ENCODE measurements around the gene SPTAN1. TPM values are rescaled to one million over a fixed set of nuclear protein-coding genes. Genes with fewer than 3 reads are reported as not detected.

SPTAN1 gene
- polyA plus RNA-seq, 1 experiment, result 211 TPM

- no peak for DNase-seq (ENCODE audit: low read depth, low spot score)
- no peaks in the 10 kb centered on the region for H3K9me3 ChIP-seq (ENCODE audit: control insufficient read depth, insufficient read depth, low read length)
- ChIA-PET POLR2A (interaction anchor here (1.3 to 1.8 kb wide), 3 partner anchors 9 to 173 kb away, joined by 3 to 4 read pairs (median 3); no protein-coding TSS in a partner anchor), CTCF (interaction anchor here (1.0 to 1.1 kb wide), 3 partner anchors 112 to 209 kb away, joined by 3 to 4 read pairs (median 3); partner anchors contain the start of gene PKN3)
- H3K27ac ChIP-seq (ENCODE audit: low read depth, low read length), result peak overlapping the region; percentile 55
- H3K27me3 ChIP-seq (ENCODE audit: control insufficient read depth, insufficient read depth, low read length), result no peaks in the 10 kb centered on the region
- no peak overlapping the region for H3K4me3 ChIP-seq (ENCODE audit: low read depth, low read length)
- no peak for TF ChIP-seq CTCF (IDR thresholded peaks at IDR 0.05; ENCODE audit: low read depth, low read length)
These were observed 2.2 kb upstream of the SPTAN1 start for GRCh38 chr9:128550226-128550625.

DNA sequence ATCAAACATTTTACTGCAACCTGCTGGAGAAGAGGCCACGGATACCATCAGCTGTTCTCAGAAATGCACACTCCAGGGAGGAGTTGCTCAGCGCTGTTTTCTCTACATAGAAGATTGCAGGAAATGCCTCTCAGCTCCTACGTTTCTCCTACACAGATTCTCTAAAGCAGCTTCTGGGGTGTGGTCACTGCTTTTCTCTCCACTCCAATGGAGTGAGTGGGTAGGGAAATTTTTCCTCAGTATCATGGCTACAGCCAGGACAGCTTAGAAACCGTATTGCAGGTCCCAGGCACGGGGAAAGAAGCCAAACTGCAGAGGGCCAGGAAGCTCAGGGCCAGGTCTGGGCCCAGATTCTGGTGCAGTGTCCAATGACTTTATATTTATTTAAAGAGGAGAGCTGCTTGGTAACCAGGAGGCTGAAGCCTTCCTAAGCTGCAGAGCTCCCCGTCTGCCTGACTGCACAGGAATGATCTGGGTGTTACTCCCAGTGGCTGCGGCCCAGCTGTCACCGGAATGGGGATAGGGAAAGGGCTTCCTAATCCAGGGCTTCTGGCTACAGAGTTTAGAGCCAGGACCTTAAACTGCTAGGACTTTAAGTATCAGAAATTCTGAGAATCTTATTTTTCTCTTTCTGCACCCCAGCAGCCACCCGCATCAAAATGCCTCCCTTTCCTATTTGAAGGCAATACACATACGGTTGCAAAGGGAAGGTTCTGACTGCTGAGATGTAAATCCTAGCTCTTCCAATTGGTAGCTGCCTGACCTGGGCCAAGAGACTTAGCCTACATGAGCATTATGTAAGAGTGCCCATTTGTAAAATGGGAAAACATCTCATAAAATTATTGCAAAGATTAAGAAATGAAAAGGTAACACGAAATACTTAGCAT lies 1.4 kb upstream of the SPTAN1 start:
- CTCF ChIA-PET, result interaction anchor here (0.8 to 1.1 kb wide), 4 partner anchors 113 to 256 kb away, joined by 3 to 4 read pairs (median 3); partner anchors contain the start of gene PKN3
- H3K27ac ChIP-seq (ENCODE audit: low read depth, low read length), result peak overlapping the region; percentile 55
- no peak for TF ChIP-seq CTCF (IDR thresholded peaks at IDR 0.05; ENCODE audit: low read depth, low read length)
- H3K27me3 ChIP-seq (ENCODE audit: control insufficient read depth, insufficient read depth, low read length), result no peaks in the 10 kb centered on the region
- POLR2A ChIA-PET, result interaction anchor here (0.5 to 1.8 kb wide), 7 partner anchors 7 to 331 kb away, joined by 3 to 13 read pairs (median 3); no protein-coding TSS in a partner anchor
- no peaks in the 10 kb centered on the region for H3K9me3 ChIP-seq (ENCODE audit: control insufficient read depth, insufficient read depth, low read length)
- no peak for DNase-seq (ENCODE audit: low read depth, low spot score)
- peak overlapping the region; percentile 74 for H3K4me3 ChIP-seq (ENCODE audit: low read depth, low read length)

DNA sequence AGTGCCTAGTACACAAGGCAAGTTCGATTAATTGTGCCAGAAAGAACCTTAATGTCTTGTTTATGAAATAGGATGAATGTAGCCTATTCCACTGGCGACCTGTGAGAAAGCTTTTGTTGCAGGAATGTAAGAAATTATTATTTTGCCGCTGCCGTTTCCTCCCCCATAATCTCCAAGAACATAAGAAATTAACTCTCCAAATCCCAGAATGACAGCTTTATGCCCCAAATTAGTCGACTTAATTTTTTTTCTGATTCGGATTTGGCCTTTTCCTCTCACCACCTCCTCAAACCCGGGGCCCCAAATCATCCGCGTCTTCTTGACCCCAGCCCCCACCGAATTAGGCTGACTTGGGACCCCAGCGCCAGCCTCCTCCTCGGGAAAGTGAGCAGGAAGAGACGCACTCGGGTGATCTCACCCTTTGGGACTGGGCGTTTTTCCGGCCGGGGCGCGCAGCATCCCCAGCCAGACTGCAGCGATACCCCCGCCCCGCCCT lies 682 bp upstream of the SPTAN1 start:
- no peak for TF ChIP-seq CTCF (IDR thresholded peaks at IDR 0.05; ENCODE audit: low read depth, low read length)
- no peaks in the 10 kb centered on the region for H3K27me3 ChIP-seq (ENCODE audit: control insufficient read depth, insufficient read depth, low read length)
- DNase-seq (ENCODE audit: low read depth, low spot score), result no peak
- no peaks in the 10 kb centered on the region for H3K9me3 ChIP-seq (ENCODE audit: control insufficient read depth, insufficient read depth, low read length)
- peak overlapping the region; percentile 80 for H3K27ac ChIP-seq (ENCODE audit: low read depth, low read length)
- POLR2A ChIA-PET, result interaction anchor here (0.5 to 2.2 kb wide), 15 partner anchors 8 to 181 kb away, joined by 3 to 13 read pairs (median 4); partner anchors contain the start of genes GLE1 and URM1
- peak overlapping the region; percentile 74 for H3K4me3 ChIP-seq (ENCODE audit: low read depth, low read length)
- CTCF ChIA-PET, result interaction anchor here (0.8 kb wide), 1 partner anchor 257 kb away, joined by 3 read pairs; no protein-coding TSS in a partner anchor

DNA sequence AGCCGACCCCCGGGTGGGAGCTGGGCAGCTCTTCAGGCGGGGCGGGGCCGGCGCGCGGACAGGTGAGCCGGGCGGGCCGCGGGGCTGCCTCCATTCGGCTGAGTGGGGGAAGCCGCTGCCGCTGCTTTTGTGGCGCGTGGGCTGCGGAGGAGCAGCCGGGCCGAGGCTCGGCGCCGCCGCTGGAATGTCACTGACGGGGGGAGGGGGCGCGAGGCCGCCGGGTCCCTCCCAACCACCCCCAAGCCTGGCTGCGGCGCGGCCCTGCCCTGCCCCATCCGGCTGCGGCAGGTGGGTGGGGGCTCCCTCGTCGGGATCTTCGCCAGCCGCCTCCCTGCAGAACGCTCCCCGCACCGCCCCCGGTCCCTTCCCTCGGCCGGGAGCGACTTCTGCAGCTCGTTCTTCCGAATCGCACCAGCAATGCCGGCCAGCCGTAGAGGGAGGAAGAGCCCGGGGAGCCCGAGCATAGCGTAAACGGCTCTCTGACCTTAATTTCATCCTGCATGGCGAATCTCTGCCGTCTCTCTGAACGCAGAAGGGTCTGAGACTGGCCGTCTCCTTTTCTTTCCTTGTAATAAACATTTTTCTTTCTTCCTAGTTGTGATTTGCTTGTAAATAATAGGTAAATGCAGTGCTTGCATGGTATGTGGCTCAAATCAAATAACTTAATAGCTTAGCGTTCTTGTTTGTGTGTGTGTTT lies 505 bp downstream of the SPTAN1 start:
- Histone ChIP-seq H3K9me3 (ENCODE audit: control insufficient read depth, insufficient read depth, low read length) (no peaks in the 10 kb centered on the region), H3K4me3 (ENCODE audit: low read depth, low read length) (peak overlapping the region; percentile 87), H3K27ac (ENCODE audit: low read depth, low read length) (peak overlapping the region; percentile 58), H3K27me3 (ENCODE audit: control insufficient read depth, insufficient read depth, low read length) (no peaks in the 10 kb centered on the region)
- ChIA-PET CTCF (no interaction called here), POLR2A (interaction anchor here (0.5 to 2.2 kb wide), 15 partner anchors 9 to 182 kb away, joined by 3 to 9 read pairs (median 3); partner anchors contain the start of genes CERCAM, GLE1 and URM1)
- DNase-seq (ENCODE audit: low read depth, low spot score), result no peak
- TF ChIP-seq CTCF (IDR thresholded peaks at IDR 0.05; ENCODE audit: low read depth, low read length), result no peak
